ENCODE results near the gene TSC22D1.

The TSC22D1 gene

DNA sequence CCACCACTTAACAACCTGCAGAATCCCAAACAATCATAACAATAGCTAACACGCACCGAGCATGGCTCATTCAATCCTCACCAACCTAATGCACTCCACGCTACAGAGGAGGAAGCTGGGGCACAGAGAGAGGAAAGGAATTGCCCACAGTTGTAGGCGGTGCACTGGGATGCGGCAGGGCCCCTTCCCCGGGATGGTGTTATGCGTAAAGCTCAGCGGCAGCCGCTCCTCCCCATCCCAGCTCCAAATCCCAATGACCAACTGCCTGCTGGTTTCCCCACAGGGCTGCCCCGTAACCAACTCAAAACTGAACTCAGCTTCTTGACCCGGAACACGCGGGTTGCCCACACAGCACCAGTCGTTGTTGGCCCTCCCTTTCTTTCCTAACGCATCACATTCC is 160.3 kb downstream of the TSC22D1 start:
- Histone ChIP-seq H3K27ac (ENCODE audit: low read depth, low read length) (no peak overlapping the region), H3K9ac (ENCODE audit: low read length) (no peak overlapping the region), H2AFZ (ENCODE audit: low read depth, low read length, severe bottlenecking) (no peak overlapping the region), H3K4me2 (ENCODE audit: low read depth, low read length, poor library complexity, severe bottlenecking) (no peak overlapping the region), H3K9me3 (ENCODE audit: insufficient read depth, low read length) (no peaks in the 10 kb centered on the region), H3K79me2 (ENCODE audit: insufficient read depth, low read length) (no peaks in the 10 kb centered on the region), H3K27me3 (ENCODE audit: low read length) (no peaks in the 10 kb centered on the region), H4K20me1 (ENCODE audit: low read depth, low read length) (no peaks in the 10 kb centered on the region), H3K9me2 (replicated peaks; ENCODE audit: insufficient read depth, low read length) (no peaks in the 10 kb centered on the region), H3K36me3 (ENCODE audit: low read length) (no peaks in the 10 kb centered on the region), H3K4me3 (ENCODE audit: insufficient read depth, low read length, poor library complexity, severe bottlenecking) (no peak overlapping the region), H3F3A (ENCODE audit: insufficient read depth) (no peaks in the 10 kb centered on the region)
- TF ChIP-seq, protein P1, sequence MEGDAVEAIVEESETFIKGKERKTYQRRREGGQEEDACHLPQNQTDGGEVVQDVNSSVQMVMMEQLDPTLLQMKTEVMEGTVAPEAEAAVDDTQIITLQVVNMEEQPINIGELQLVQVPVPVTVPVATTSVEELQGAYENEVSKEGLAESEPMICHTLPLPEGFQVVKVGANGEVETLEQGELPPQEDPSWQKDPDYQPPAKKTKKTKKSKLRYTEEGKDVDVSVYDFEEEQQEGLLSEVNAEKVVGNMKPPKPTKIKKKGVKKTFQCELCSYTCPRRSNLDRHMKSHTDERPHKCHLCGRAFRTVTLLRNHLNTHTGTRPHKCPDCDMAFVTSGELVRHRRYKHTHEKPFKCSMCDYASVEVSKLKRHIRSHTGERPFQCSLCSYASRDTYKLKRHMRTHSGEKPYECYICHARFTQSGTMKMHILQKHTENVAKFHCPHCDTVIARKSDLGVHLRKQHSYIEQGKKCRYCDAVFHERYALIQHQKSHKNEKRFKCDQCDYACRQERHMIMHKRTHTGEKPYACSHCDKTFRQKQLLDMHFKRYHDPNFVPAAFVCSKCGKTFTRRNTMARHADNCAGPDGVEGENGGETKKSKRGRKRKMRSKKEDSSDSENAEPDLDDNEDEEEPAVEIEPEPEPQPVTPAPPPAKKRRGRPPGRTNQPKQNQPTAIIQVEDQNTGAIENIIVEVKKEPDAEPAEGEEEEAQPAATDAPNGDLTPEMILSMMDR (IDR thresholded peaks at IDR 0.05; ENCODE audit: insufficient read depth, low read length, poor library complexity, severe bottlenecking): no peak
- no peak for TF ChIP-seq EZH2phosphoT487 (conservative IDR thresholded peaks at IDR 0.05; ENCODE audit: low read length)

DNA sequence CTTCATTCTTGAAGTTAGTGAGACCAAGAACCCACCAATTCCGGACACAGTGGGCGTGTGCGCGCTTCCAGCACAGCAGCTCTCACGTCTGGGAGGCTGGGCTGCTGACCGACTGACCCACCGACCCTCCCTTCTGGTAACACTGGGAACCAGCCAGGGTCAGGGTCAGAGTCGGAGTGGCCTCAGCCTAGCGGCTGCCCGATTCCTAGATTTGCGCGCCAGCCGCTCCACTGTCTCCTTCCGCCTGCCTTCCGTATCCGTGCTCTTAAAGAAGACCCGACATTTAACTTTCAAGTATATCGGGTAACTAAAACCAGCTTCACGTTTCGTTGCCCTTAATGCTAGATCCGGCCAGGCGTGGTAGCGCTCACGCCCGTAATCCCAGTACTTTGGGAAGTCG is 161.4 kb downstream of the TSC22D1 start:
- Histone ChIP-seq H3K36me3 (ENCODE audit: low read length) (no peaks in the 10 kb centered on the region), H3F3A (ENCODE audit: insufficient read depth) (no peaks in the 10 kb centered on the region), H3K9me3 (ENCODE audit: insufficient read depth, low read length) (no peaks in the 10 kb centered on the region), H3K9me2 (replicated peaks; ENCODE audit: insufficient read depth, low read length) (no peaks in the 10 kb centered on the region), H3K9ac (ENCODE audit: low read length) (no peak overlapping the region), H4K20me1 (ENCODE audit: low read depth, low read length) (no peaks in the 10 kb centered on the region), H2AFZ (ENCODE audit: low read depth, low read length, severe bottlenecking) (no peak overlapping the region), H3K27me3 (ENCODE audit: low read length) (no peaks in the 10 kb centered on the region), H3K4me2 (ENCODE audit: low read depth, low read length, poor library complexity, severe bottlenecking) (no peak overlapping the region), H3K79me2 (ENCODE audit: insufficient read depth, low read length) (no peaks in the 10 kb centered on the region), H3K27ac (ENCODE audit: low read depth, low read length) (no peak overlapping the region), H3K4me3 (ENCODE audit: insufficient read depth, low read length, poor library complexity, severe bottlenecking) (no peak overlapping the region)
- no peak for TF ChIP-seq EZH2phosphoT487 (conservative IDR thresholded peaks at IDR 0.05; ENCODE audit: low read length)
- TF ChIP-seq, protein P1 (IDR thresholded peaks at IDR 0.05; ENCODE audit: insufficient read depth, low read length, poor library complexity, severe bottlenecking): no peak

DNA sequence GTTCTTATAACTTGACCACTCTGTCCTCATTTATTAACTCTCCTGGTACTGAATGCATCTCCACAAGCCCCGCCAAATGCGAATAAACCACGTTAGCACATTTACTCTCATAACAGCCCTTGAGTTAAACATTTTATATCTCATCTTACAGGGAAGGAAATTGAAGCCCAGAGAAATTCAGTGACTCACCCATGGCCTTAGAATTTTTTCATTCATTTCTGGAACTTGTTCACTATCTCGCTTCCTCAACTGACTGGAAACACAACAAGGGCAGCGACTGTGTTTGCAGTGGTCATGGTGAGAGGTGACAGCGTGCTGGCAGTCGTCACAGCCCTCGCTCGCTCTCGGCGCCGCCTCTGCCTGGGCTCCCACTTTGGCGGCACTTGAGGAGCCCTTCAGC is 163.0 kb downstream of the TSC22D1 start:
- H3K9ac ChIP-seq (ENCODE audit: low read length): no peak overlapping the region

More for the DNA sequence above, 163.0 kb downstream of the TSC22D1 start:
- Histone ChIP-seq H3F3A (ENCODE audit: insufficient read depth) (no peaks in the 10 kb centered on the region), H4K20me1 (ENCODE audit: low read depth, low read length) (no peaks in the 10 kb centered on the region), H3K79me2 (ENCODE audit: insufficient read depth, low read length) (no peaks in the 10 kb centered on the region), H2AFZ (ENCODE audit: low read depth, low read length, severe bottlenecking) (no peak overlapping the region), H3K27me3 (ENCODE audit: low read length) (no peaks in the 10 kb centered on the region), H3K9me2 (replicated peaks; ENCODE audit: insufficient read depth, low read length) (no peaks in the 10 kb centered on the region), H3K36me3 (ENCODE audit: low read length) (no peaks in the 10 kb centered on the region), H3K27ac (ENCODE audit: low read depth, low read length) (no peak overlapping the region), H3K4me2 (ENCODE audit: low read depth, low read length, poor library complexity, severe bottlenecking) (no peak overlapping the region), H3K4me3 (ENCODE audit: insufficient read depth, low read length, poor library complexity, severe bottlenecking) (no peak overlapping the region), H3K9me3 (ENCODE audit: insufficient read depth, low read length) (no peaks in the 10 kb centered on the region)
- TF ChIP-seq, protein P1 (IDR thresholded peaks at IDR 0.05; ENCODE audit: insufficient read depth, low read length, poor library complexity, severe bottlenecking): no peak
- no peak for TF ChIP-seq EZH2phosphoT487 (conservative IDR thresholded peaks at IDR 0.05; ENCODE audit: low read length)

All from SU-DHL-6 (cell line).